GM12891 (cell line): Measurements from ENCODE around the gene SPG11.

ENCODE experiments used
- PAX5 ChIP-seq: IDR thresholded peaks from 2 replicates; pipeline ENCODE4 v1.6.1; 2011; ENCODE audit warnings: low read length, moderate library complexity, mild to moderate bottlenecking; ENCODE audit not compliant: insufficient read depth, severe bottlenecking
- POLR2A ChIP-seq: IDR thresholded peaks from 2 replicates; pipeline ENCODE4 v1.6.1; 2011; ENCODE audit warnings: low read depth, low read length, control low read depth
- POLR2AphosphoS5 ChIP-seq: IDR thresholded peaks from 2 replicates; pipeline ENCODE4 v1.6.1; 2011; ENCODE audit warnings: low read depth, low read length, control low read depth
- POU2F2 ChIP-seq: IDR thresholded peaks from 2 replicates; pipeline ENCODE4 v1.6.1; 2011; ENCODE audit warnings: low read depth, mild to moderate bottlenecking, control low read depth, low read length, moderate library complexity
- SPI1 ChIP-seq: IDR thresholded peaks from 2 replicates; pipeline ENCODE4 v1.6.1; 2011; ENCODE audit warnings: low read depth, low read length, control low read depth
- TAF1 ChIP-seq: IDR thresholded peaks from 2 replicates; pipeline ENCODE4 v1.6.1; 2011; ENCODE audit warnings: low read depth, low read length, control low read depth

DNA sequence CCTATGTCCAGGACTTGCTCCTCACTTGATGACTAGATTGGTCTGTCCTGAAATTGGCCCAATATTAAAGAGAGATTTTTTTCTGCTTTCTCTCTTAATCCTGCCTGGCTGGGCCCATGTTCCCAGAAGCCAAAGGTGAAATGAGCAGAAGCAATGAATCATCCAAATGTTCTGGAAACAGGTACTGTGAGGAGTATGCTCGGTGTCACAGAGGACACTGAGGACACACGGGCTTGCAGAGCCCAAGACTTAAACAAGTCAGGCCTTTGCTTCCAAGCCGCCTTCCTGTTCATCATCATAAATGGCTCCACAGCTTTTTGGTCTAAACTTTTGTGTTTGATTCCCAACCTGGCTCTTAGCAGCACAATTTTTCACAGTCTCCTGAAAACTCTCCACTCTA, 95.1 kb downstream of the SPG11 start:
- TF ChIP-seq POLR2AphosphoS5 (no peak), TAF1 (no peak), POLR2A (no peak), SPI1 (no peak), PAX5 (no peak), POU2F2 (no peak)
